Activated T-helper 2 cell treated with anti-CD3 and anti-CD28 coated beads, Interferon-gamma antibody, Interleukin-2, Interleukin-4, amounts not matched to agents 10 μg/mL and 5 μg/mL and 100 μg/mL, durations not matched to agents 14 hours and 24 hours and 36 hours (primary cell): ENCODE results near the gene IQSEC1. TPM values are rescaled to one million over a fixed set of nuclear protein-coding genes. Genes with fewer than 3 reads are reported as not detected.
"Not testable (repeated sequence)": the region's sequence is repeated elsewhere in the genome, so short reads cannot be mapped to it uniquely, and the experiment has no call there.

ENCODE experiments used
- DNase-seq: peaks from one replicate; pipeline ENCODE4 v3.0.0; 2021; ENCODE audit warnings: low spot score
- H3K27ac Mint-ChIP-seq: one replicate; pipeline ENCODE4 v1.8.0; 2021; ENCODE audit warnings: mixed read lengths
- H3K27me3 Mint-ChIP-seq: one replicate; pipeline ENCODE4 v1.8.0; 2021; ENCODE audit warnings: low read depth, mixed read lengths
- H3K36me3 Mint-ChIP-seq: one replicate; pipeline ENCODE4 v1.8.0; 2021; ENCODE audit warnings: low read depth, mixed read lengths
- H3K4me1 Mint-ChIP-seq: one replicate; pipeline ENCODE4 v1.8.0; 2021; ENCODE audit warnings: low read depth, mixed read lengths
- H3K4me3 Mint-ChIP-seq: one replicate; pipeline ENCODE4 v1.8.0; 2021; ENCODE audit warnings: low read depth, mild to moderate bottlenecking, moderate library complexity, mixed read lengths
- H3K9me3 Mint-ChIP-seq: one replicate; pipeline ENCODE4 v1.8.0; 2021; ENCODE audit warnings: mixed read lengths
- intact Hi-C: fragments of 100-400 bp; cut with micrococcal nuclease; formaldehyde crosslinking; loops from one replicate; pipeline ENCODE4 v1.15.1; 2023
- total RNA-seq: library from RNA; stranded (reverse); gene quantifications from 2 replicates; pipeline ENCODE4 v1.2.3, GENCODE V29; 2022

IQSEC1 gene
- total RNA-seq, 1 donor from 2014 or later = 28.1 TPM

- Mint-ChIP-seq H3K9me3 (no peaks in the 10 kb centered on the region), H3K36me3 (no peaks in the 10 kb centered on the region), H3K4me3 (no peak overlapping the region), H3K4me1 (peaks cover 4% of the 10 kb centered on the region), H3K27me3 (peaks cover 28% of the 10 kb centered on the region), H3K27ac (no peak overlapping the region)
- intact Hi-C loops = no loop called here
- no peak for DNase-seq
Measured at GRCh38 chr3:12891391-12891984, 181.7 kb downstream of the IQSEC1 start.

GRCh38 chr3:12890610-12891390 is 182.4 kb downstream of the IQSEC1 start:
- Mint-ChIP-seq H3K36me3 (no peaks in the 10 kb centered on the region), H3K27ac (no peak overlapping the region), H3K4me3 (no peak overlapping the region), H3K9me3 (no peaks in the 10 kb centered on the region), H3K27me3 (peaks cover 28% of the 10 kb centered on the region), H3K4me1 (peaks cover 10% of the 10 kb centered on the region)
- no peak for DNase-seq
- intact Hi-C loops = no loop called here

GRCh38 chr3:12886736-12887135 is 186.5 kb downstream of the IQSEC1 start:
- Mint-ChIP-seq H3K27ac (no peak overlapping the region), H3K27me3 (peaks cover 31% of the 10 kb centered on the region), H3K4me3 (no peak overlapping the region), H3K4me1 (peaks cover 7% of the 10 kb centered on the region), H3K36me3 (no peaks in the 10 kb centered on the region), H3K9me3 (no peaks in the 10 kb centered on the region)
- no peak for DNase-seq
- intact Hi-C loops = no loop called here

- Mint-ChIP-seq H3K27me3 (peaks cover 30% of the 10 kb centered on the region), H3K27ac (no peak overlapping the region), H3K9me3 (no peaks in the 10 kb centered on the region), H3K4me3 (no peak overlapping the region), H3K36me3 (no peaks in the 10 kb centered on the region), H3K4me1 (peaks cover 7% of the 10 kb centered on the region)
- intact Hi-C loops = no loop called here
- no peak for DNase-seq
Measured at GRCh38 chr3:12886106-12886679, 187.0 kb downstream of the IQSEC1 start.

GRCh38 chr3:12885583-12885930 is 187.7 kb downstream of the IQSEC1 start:
- Mint-ChIP-seq H3K4me1 (peaks cover 7% of the 10 kb centered on the region), H3K9me3 (no peaks in the 10 kb centered on the region), H3K27me3 (peaks cover 28% of the 10 kb centered on the region), H3K27ac (no peak overlapping the region), H3K4me3 (no peak overlapping the region), H3K36me3 (no peaks in the 10 kb centered on the region)
- DNase-seq = no peak
- intact Hi-C loops = no loop called here

GRCh38 chr3:12884790-12885582 is 188.2 kb downstream of the IQSEC1 start:
- Mint-ChIP-seq H3K4me3 (no peak overlapping the region), H3K9me3 (no peaks in the 10 kb centered on the region), H3K27ac (no peak overlapping the region), H3K36me3 (no peaks in the 10 kb centered on the region), H3K27me3 (peaks cover 24% of the 10 kb centered on the region), H3K4me1 (peaks cover 7% of the 10 kb centered on the region)
- no peak for DNase-seq
- intact Hi-C loops = no loop called here

- H3K9me3 Mint-ChIP-seq = no peaks in the 10 kb centered on the region
- no peak overlapping the region for H3K27ac Mint-ChIP-seq
- no peaks in the 10 kb centered on the region for H3K36me3 Mint-ChIP-seq
- no peak for DNase-seq
- H3K27me3 Mint-ChIP-seq = peaks cover 20% of the 10 kb centered on the region
- peaks cover 7% of the 10 kb centered on the region for H3K4me1 Mint-ChIP-seq
- intact Hi-C loops = no loop called here
- H3K4me3 Mint-ChIP-seq = no peak overlapping the region
Measured at GRCh38 chr3:12884186-12884680, 189.0 kb downstream of the IQSEC1 start.

GRCh38 chr3:12882336-12883310 is 190.6 kb downstream of the IQSEC1 start:
- Mint-ChIP-seq H3K27ac (no peak overlapping the region), H3K4me3 (no peak overlapping the region), H3K36me3 (no peaks in the 10 kb centered on the region), H3K4me1 (peaks cover 7% of the 10 kb centered on the region), H3K27me3 (peaks cover 13% of the 10 kb centered on the region), H3K9me3 (no peaks in the 10 kb centered on the region)
- intact Hi-C loops = no loop called here
- DNase-seq = no peak

- H3K27me3 Mint-ChIP-seq, intact Hi-C loops, H3K4me3 Mint-ChIP-seq, H3K4me1 Mint-ChIP-seq, H3K36me3 Mint-ChIP-seq, DNase-seq, H3K27ac Mint-ChIP-seq, H3K9me3 Mint-ChIP-seq: not testable (repeated sequence)
Measured at GRCh38 chr3:12881858-12882257, 191.4 kb downstream of the IQSEC1 start.

- intact Hi-C loops = loop anchor here (10.0 kb wide), 1 partner anchor 965 kb away; no protein-coding TSS in a partner anchor
- Mint-ChIP-seq H3K9me3 (no peaks in the 10 kb centered on the region), H3K36me3 (no peaks in the 10 kb centered on the region), H3K27me3 (peaks cover 9% of the 10 kb centered on the region), H3K4me3 (no peak overlapping the region), H3K27ac (no peak overlapping the region), H3K4me1 (no peaks in the 10 kb centered on the region)
- no peak for DNase-seq
Measured at GRCh38 chr3:12879191-12879815, 193.9 kb downstream of the IQSEC1 start.

- H3K4me3 Mint-ChIP-seq, H3K9me3 Mint-ChIP-seq, H3K4me1 Mint-ChIP-seq, H3K27me3 Mint-ChIP-seq, H3K27ac Mint-ChIP-seq, DNase-seq, H3K36me3 Mint-ChIP-seq: not testable (repeated sequence)
- intact Hi-C loops = loop anchor here (10.0 kb wide), 1 partner anchor 964 kb away; no protein-coding TSS in a partner anchor
Measured at GRCh38 chr3:12878758-12879157, 194.5 kb downstream of the IQSEC1 start.
